ENCODE data around the gene MON1A. TPM values are rescaled to one million over a fixed set of nuclear protein-coding genes. Genes with fewer than 3 reads are reported as not detected.
A peak's percentile ranks its signal among the peaks of the same experiment; 100 is the strongest.

MON1A gene
- total and polyA plus RNA-seq, 10 of the 15 experiments (the other 5 are each of a cell fraction or from before 2014, with no cell fraction given) = 1.3 to 10.5 (median 7.7) TPM

GRCh38 chr3:49871531-49872153 is 58.0 kb downstream of the MON1A start:
- H4K20me1 ChIP-seq (ENCODE audit: control insufficient read depth, insufficient read depth) = no peaks in the 10 kb centered on the region
- ChIA-PET RAD21 (ENCODE audit: unreplicated experiment) (interaction anchor here (0.6 kb wide), 1 partner anchor 227 kb away, joined by 3 read pairs; no protein-coding TSS in a partner anchor), SMC1A (ENCODE audit: uncharacterized antibody, unreplicated experiment) (interaction anchor here (0.6 to 1.5 kb wide), 2 partner anchors 15 to 467 kb away, joined by 3 to 5 read pairs; partner anchors contain the start of gene TRAIP), CTCF (interaction anchor here (1.0 to 1.9 kb wide), 2 partner anchors 13 to 32 kb away, joined by 3 to 7 read pairs; no protein-coding TSS in a partner anchor), POLR2A (no interaction called here)
- H3K4me1 ChIP-seq (ENCODE audit: control insufficient read depth, insufficient read depth, low read length) = no peaks in the 10 kb centered on the region
- no TSS peak for BruUV-seq (replicated peaks)
- no peak overlapping the region for H2AFZ ChIP-seq (ENCODE audit: control insufficient read depth, low read depth, low read length)
- H3K9me3 ChIP-seq (replicated peaks; ENCODE audit: control insufficient read depth, insufficient read depth, low read length) = no peaks in the 10 kb centered on the region
- in situ Hi-C loops (cut with MboI) = no loop called here
- no peak overlapping the region for H3K4me3 ChIP-seq
- H3K36me3 ChIP-seq (ENCODE audit: control insufficient read depth in 2 of 2, insufficient read depth in 2 of 2, low read length in 1 of 2) = no peaks in the 10 kb centered on the region
- FAIRE-seq (no peak), ATAC-seq (no peak), DNase-seq (ENCODE audit: low read depth, low spot score) (no peak)
- peak in 1 of 2 experiments; percentile 32; a peak in 2 of 4 replicates for TF ChIP-seq BHLHE40 (IDR thresholded peaks at IDR 0.05; ENCODE audit: borderline replicate concordance in 1 of 2, low read depth in 2 of 2, low read length in 1 of 2)
- TF ChIP-seq SMARCA5 (IDR thresholded peaks at IDR 0.05) = no peak
- WGBS (ENCODE audit: insufficient coverage, insufficient replicate concordance, low lambda C conversion rate, missing lambda C conversion rate) = 14% methylated on average over 10 of the region's 10 CpGs
- H3K27ac ChIP-seq (ENCODE audit: control insufficient read depth, insufficient read depth) = no peak overlapping the region
- H3K4me2 ChIP-seq (ENCODE audit: control insufficient read depth, insufficient read depth) = no peak overlapping the region
- H3K9ac ChIP-seq (ENCODE audit: control insufficient read depth, insufficient read depth, low read length) = no peak overlapping the region
- peaks cover 2 to 11% of the 10 kb centered on the region in 2 experiments; a peak in 3 of 4 replicates for H3K27me3 ChIP-seq (replicated peaks in 1 of 2; ENCODE audit: control insufficient read depth in 2 of 2, insufficient read depth in 2 of 2, low read length in 1 of 2)
- intact Hi-C loops (cut with micrococcal nuclease; ENCODE audit: unreplicated experiment) = no loop called here
- H3K79me2 ChIP-seq (ENCODE audit: control insufficient read depth, insufficient read depth, low read length) = no peaks in the 10 kb centered on the region

GRCh38 chr3:49869525-49870126 is 60.0 kb downstream of the MON1A start, which contains the start of gene CAMKV:
TSS of gene CAMKV (minus strand) at chr3:49869906. CDS start at chr3:49862388, 7,518 bp downstream.
- Histone ChIP-seq H2AFZ (ENCODE audit: control insufficient read depth, low read depth, low read length) (no peak within 1 kb of the TSS), H3K9ac (ENCODE audit: control insufficient read depth, insufficient read depth, low read length) (no peak within 1 kb of the TSS), H3K27me3 (replicated peaks in 1 of 2; ENCODE audit: control insufficient read depth in 2 of 2, insufficient read depth in 2 of 2, low read length in 1 of 2) (peaks cover 2 to 11% of the 10 kb centered on the region in 2 experiments; a peak in 3 of 4 replicates), H3K4me2 (ENCODE audit: control insufficient read depth, insufficient read depth) (peak within 1 kb of the TSS; percentile 48; the same call in 1 of the 2 replicates), H3K27ac (ENCODE audit: control insufficient read depth, insufficient read depth) (no peak within 1 kb of the TSS), H4K20me1 (ENCODE audit: control insufficient read depth, insufficient read depth) (no peaks in the 10 kb centered on the region), H3K9me3 (replicated peaks; ENCODE audit: control insufficient read depth, insufficient read depth, low read length) (no peaks in the 10 kb centered on the region), H3K4me3 (no peak within 1 kb of the TSS; the same call in 1 of the 2 replicates), H3K79me2 (ENCODE audit: control insufficient read depth, insufficient read depth, low read length) (no peaks in the 10 kb centered on the region), H3K36me3 (ENCODE audit: control insufficient read depth in 2 of 2, insufficient read depth in 2 of 2, low read length in 1 of 2) (no peaks in the 10 kb centered on the region), H3K4me1 (ENCODE audit: control insufficient read depth, insufficient read depth, low read length) (no peaks in the 10 kb centered on the region)
- intact Hi-C loops (cut with micrococcal nuclease; ENCODE audit: unreplicated experiment) (no loop called here), in situ Hi-C loops (cut with MboI) (no loop called here)
- WGBS (ENCODE audit: insufficient coverage, insufficient replicate concordance, low lambda C conversion rate, missing lambda C conversion rate) = 2% methylated on average over 27 of the region's 59 CpGs
- ChIA-PET RAD21 (ENCODE audit: unreplicated experiment) (no interaction called here), POLR2A (interaction anchor here (0.5 kb wide), 1 partner anchor 93 kb away, joined by 5 read pairs; no protein-coding TSS in a partner anchor), CTCF (no interaction called here), SMC1A (ENCODE audit: uncharacterized antibody, unreplicated experiment) (interaction anchor here (0.5 kb wide), 1 partner anchor 97 kb away, joined by 4 read pairs; no protein-coding TSS in a partner anchor)
- ATAC-seq (peak; percentile 24), FAIRE-seq (no peak), DNase-seq (ENCODE audit: low read depth, low spot score) (no peak)
- BruUV-seq (replicated peaks) = no TSS peak
- TF ChIP-seq SPI1 (IDR thresholded peaks at IDR 0.05; ENCODE audit: borderline replicate concordance, insufficient read depth, low read depth, low read length) (0 out of 2 replicates have a peak, but pooled peaks have one; percentile 19), EZH2 (IDR thresholded peaks at IDR 0.05; ENCODE audit: borderline replicate concordance, control insufficient read depth, low read depth, low read length) (no peak)
